K562 (cell line): ENCODE data around the gene DNMT3A. TPM values are rescaled to one million over a fixed set of nuclear protein-coding genes. Genes with fewer than 3 reads are reported as not detected.
A peak's percentile ranks its signal among the peaks of the same experiment; 100 is the strongest.

Experiments
- AFF4 ChIP-seq: sonication (generic); formaldehyde crosslinking; IDR thresholded peaks from 2 replicates; pipeline ENCODE4 v1.8.0; 2023; ENCODE audit warnings: mild to moderate bottlenecking, missing genetic modification reagents
- BCOR ChIP-seq: fragments of 450-650 bp; IDR thresholded peaks from 2 replicates; pipeline ENCODE4 v1.6.1; 2016
- BRCA1 ChIP-seq, 2 experiments: fragments of 450-650 bp in 1 of 2; sonication (generic) in 1 of 2; formaldehyde crosslinking in 1 of 2; IDR thresholded peaks; 2 replicates each; pipeline versions ENCODE4 v1.5.0 to v1.6.1; 2017 to 2020; ENCODE audit warnings: mild to moderate bottlenecking in 1 of 2, missing genetic modification reagents in 1 of 2
- CBFA2T2 ChIP-seq: fragments of 450-650 bp; conservative IDR thresholded peaks from 2 replicates; pipeline ENCODE4 v1.6.1; 2017; ENCODE audit warnings: mild to moderate bottlenecking
- CBX3 ChIP-seq, 2 experiments: IDR thresholded peaks; 1 replicate in 1 of 2; 2 replicates in 1 of 2; pipeline ENCODE4 v1.6.1; 2012; ENCODE audit warnings: inconsistent platforms in 2 of 2, low read length in 2 of 2, borderline replicate concordance in 1 of 2, control low read depth in 1 of 2
- CTCFL ChIP-seq: IDR thresholded peaks from 2 replicates; pipeline ENCODE4 v1.6.1; 2011; ENCODE audit warnings: borderline replicate concordance, low read depth, mild to moderate bottlenecking, moderate library complexity, low read length; ENCODE audit not compliant: insufficient read depth, poor library complexity, severe bottlenecking
- ERF ChIP-seq: fragments of 450-650 bp; formaldehyde crosslinking; IDR thresholded peaks from 2 replicates; pipeline ENCODE4 v1.4.0; 2020; ENCODE audit warnings: mild to moderate bottlenecking, mixed read lengths
- KDM1A ChIP-seq, 2 experiments: fragments of 450-650 bp; IDR thresholded peaks; 2 replicates each; pipeline ENCODE4 v1.6.1; 2016; ENCODE audit warnings: mild to moderate bottlenecking in 2 of 2
- KLF1 ChIP-seq: fragments of 450-650 bp; IDR thresholded peaks from 2 replicates; pipeline ENCODE4 v1.6.1; 2016; ENCODE audit warnings: missing genetic modification characterization, missing compliant biosample characterization
- NFE2 ChIP-seq: IDR thresholded peaks from 2 replicates; pipeline ENCODE4 v1.6.1; 2014; ENCODE audit warnings: antibody characterized with exemption, low read depth
- NFIC ChIP-seq: fragments of 450-650 bp; IDR thresholded peaks from 2 replicates; pipeline ENCODE4 v1.6.1; 2017; ENCODE audit warnings: mild to moderate bottlenecking, inconsistent platforms
- NR2C1 ChIP-seq, 2 experiments: fragments of 450-650 bp; IDR thresholded peaks; 2 replicates each; pipeline ENCODE4 v1.6.1; 2017; ENCODE audit warnings: mild to moderate bottlenecking in 2 of 2, antibody characterized with exemption in 1 of 2, inconsistent platforms in 1 of 2, missing compliant biosample characterization in 1 of 2, missing genetic modification characterization in 1 of 2
- RBM25 ChIP-seq: fragments of 200-400 bp; formaldehyde crosslinking; IDR thresholded peaks from 2 replicates; pipeline ENCODE4 v1.6.1; 2018; ENCODE audit warnings: low read length, low read depth, moderate library complexity; ENCODE audit not compliant: severe bottlenecking
- SRF ChIP-seq, 2 experiments: fragments of 250-450, 450-650 bp in 1 of 2; sonication (Bioruptor Pico) in 1 of 2; sonication (generic) in 1 of 2; formaldehyde crosslinking; IDR thresholded peaks; 2 replicates each; pipeline versions ENCODE4 v1.5.0 to v1.5.1; 2020 to 2022; ENCODE audit warnings: mild to moderate bottlenecking in 1 of 2, missing genetic modification reagents in 1 of 2
- TAF7 ChIP-seq: fragments of 450-650 bp; IDR thresholded peaks from 2 replicates; pipeline ENCODE4 v1.6.1; 2016; ENCODE audit warnings: missing genetic modification characterization, missing compliant biosample characterization
- THAP7 ChIP-seq: fragments of 250-450 bp; sonication (Bioruptor Pico); IDR thresholded peaks from 2 replicates; pipeline ENCODE4 v1.5.0; 2021
- ZBTB7A ChIP-seq: IDR thresholded peaks from 2 replicates; pipeline ENCODE4 v1.6.1; 2011; ENCODE audit warnings: low read depth, mild to moderate bottlenecking, low read length, moderate library complexity, borderline replicate concordance; ENCODE audit not compliant: control insufficient read depth
- ZFP36 ChIP-seq: fragments of 150-350 bp; IDR thresholded peaks from 2 replicates; pipeline ENCODE4 v1.6.1; 2018; ENCODE audit warnings: low read length, low read depth; ENCODE audit not compliant: partially characterized antibody
- ZNF133 ChIP-seq: fragments of 250-450 bp; sonication (Bioruptor Pico); IDR thresholded peaks from 2 replicates; pipeline ENCODE4 v1.4.0; 2020; ENCODE audit warnings: mild to moderate bottlenecking
- ZNF316 ChIP-seq: fragments of 450-650 bp; IDR thresholded peaks from 2 replicates; pipeline ENCODE4 v1.6.1; 2016
- ZNF584 ChIP-seq: fragments of 200-800 bp; sonication (Bioruptor generic); IDR thresholded peaks from 2 replicates; pipeline ENCODE4 v1.6.1; 2016; ENCODE audit warnings: low read depth, mild to moderate bottlenecking, missing genetic modification characterization, missing compliant biosample characterization
- ZSCAN32 ChIP-seq: fragments of 450-650 bp; formaldehyde crosslinking; IDR thresholded peaks from 2 replicates; pipeline ENCODE4 v1.4.0; 2020; ENCODE audit warnings: mild to moderate bottlenecking, moderate library complexity
- polyA plus RNA-seq, 8 experiments: library from polyadenylated mRNA; depleted of rRNA in 4 of 8; stranded (reverse) in 5 of 8; unstranded in 3 of 8; fragments of >200 nt; fragmentation: Nextera tagmentation in 2 of 8; fragmentation: Illumina TruSeq in 1 of 8; extraction: Ambion mirVana in 2 of 8; extraction: Trizol in 1 of 8; gene quantifications; 2 replicates each; pipeline versions ENCODE4 v1.2.1 to v1.2.3, GENCODE V29; 2011 to 2014; ENCODE audit warnings: inconsistent platforms in 1 of 8, missing spikeins in 1 of 8
- total RNA-seq, 7 experiments: library from RNA; depleted of rRNA in 6 of 7; stranded (reverse); fragments of >200 nt in 6 of 7; fragmentation: Illumina TruSeq in 2 of 7; extraction: Trizol in 2 of 7; gene quantifications; 2 replicates each; pipeline versions ENCODE4 v1.2.1 to v1.2.3, GENCODE V29; 2011 to 2021; ENCODE audit warnings: low replicate concordance in 1 of 7

Gene DNMT3A
- total and polyA plus RNA-seq, 9 of the 15 experiments (the other 6 are each of a cell fraction or from before 2014, with no cell fraction given): 3.0 to 16.0 (median 6.1) TPM

GRCh38 chr2:25309402-25309801 lies 32.3 kb downstream of the DNMT3A start (continued):
- TF ChIP-seq ZNF584 (CRISPR knock-in tag) (no peak), THAP7 (CRISPR knock-in tag) (no peak), ZNF316 (no peak), ZBTB7A (no peak), ZFP36 (peak; percentile 95), ZSCAN32 (CRISPR knock-in tag) (no peak), KLF1 (tag) (no peak), RBM25 (peak; percentile 88), NFIC (no peak), CBX3 (IDR thresholded peaks at IDR 0.05; ENCODE audit: borderline replicate concordance in 1 of 2, low read length in 2 of 2) (no peak), BCOR (peak; percentile 89), ZNF133 (CRISPR knock-in tag) (no peak), CTCFL (no peak), BRCA1 (IDR thresholded peaks at IDR 0.05) (no peak), BRCA1 (CRISPR knock-in tag; IDR thresholded peaks at IDR 0.05) (no peak), SRF (CRISPR knock-in tag; IDR thresholded peaks at IDR 0.05) (no peak), NR2C1 (IDR thresholded peaks at IDR 0.05) (no peak), NR2C1 (tag; IDR thresholded peaks at IDR 0.05) (no peak), ERF (no peak), KDM1A (IDR thresholded peaks at IDR 0.05) (peak; percentile 28 to 58; a peak in 2 of 4 replicates), AFF4 (CRISPR knock-in tag) (no peak), CBFA2T2 (no peak), TAF7 (tag) (no peak), NFE2 (no peak)
